Measurements from ENCODE around the gene BYSL. TPM values are rescaled to one million over a fixed set of nuclear protein-coding genes. Genes with fewer than 3 reads are reported as not detected.

Gene BYSL
- total and polyA plus RNA-seq, 2 experiments from 2014 or later = 20.7 to 28.5 TPM

GRCh38 chr6:41874741-41875140, 46.6 kb upstream of the BYSL start:
- Histone ChIP-seq H3K9me3 (ENCODE audit: low read depth) (no peaks in the 10 kb centered on the region), H3K27ac (no peak overlapping the region), H3K36me3 (replicated peaks; ENCODE audit: insufficient read depth, low read depth) (no peaks in the 10 kb centered on the region), H3K4me1 (ENCODE audit: insufficient read depth) (no peaks in the 10 kb centered on the region), H3K4me2 (no peak overlapping the region), H3K27me3 (no peaks in the 10 kb centered on the region), H3K9me2 (replicated peaks; ENCODE audit: insufficient read depth) (no peaks in the 10 kb centered on the region), H2AFZ (no peak overlapping the region), H3K4me3 (no peak overlapping the region), H3K79me2 (no peaks in the 10 kb centered on the region), H4K20me1 (ENCODE audit: insufficient read depth, poor library complexity, severe bottlenecking) (no peaks in the 10 kb centered on the region)
- 89% methylated on average over 1 of the region's 1 CpG for whole genome bisulfite sequencing (ENCODE audit: low lambda C conversion rate, missing lambda C conversion rate)
- TF ChIP-seq CTCF (IDR thresholded peaks at IDR 0.05; ENCODE audit: poor library complexity) = no peak
- no peak for TF ChIP-seq EZH2phosphoT487 (IDR thresholded peaks at IDR 0.05; ENCODE audit: low read depth, severe bottlenecking, unreplicated experiment)
- no peak for DNase-seq (ENCODE audit: low spot score)

GRCh38 chr6:41877051-41877680, 44.1 kb upstream of the BYSL start:
- Histone ChIP-seq H3K79me2 (no peaks in the 10 kb centered on the region), H3K4me1 (ENCODE audit: insufficient read depth) (no peaks in the 10 kb centered on the region), H3K9me3 (ENCODE audit: low read depth) (no peaks in the 10 kb centered on the region), H3K27ac (no peak overlapping the region), H3K36me3 (replicated peaks; ENCODE audit: insufficient read depth, low read depth) (no peaks in the 10 kb centered on the region), H3K9me2 (replicated peaks; ENCODE audit: insufficient read depth) (no peaks in the 10 kb centered on the region), H3K27me3 (no peaks in the 10 kb centered on the region), H3K4me2 (no peak overlapping the region), H4K20me1 (ENCODE audit: insufficient read depth, poor library complexity, severe bottlenecking) (no peaks in the 10 kb centered on the region), H3K4me3 (no peak overlapping the region), H2AFZ (no peak overlapping the region)
- whole genome bisulfite sequencing (ENCODE audit: low lambda C conversion rate, missing lambda C conversion rate) = 97% methylated on average over 2 of the region's 2 CpGs
- no peak for DNase-seq (ENCODE audit: low spot score)
- TF ChIP-seq CTCF (IDR thresholded peaks at IDR 0.05; ENCODE audit: poor library complexity) = no peak
- TF ChIP-seq EZH2phosphoT487 (IDR thresholded peaks at IDR 0.05; ENCODE audit: low read depth, severe bottlenecking, unreplicated experiment) = no peak
- no peak for TF ChIP-seq EZH2 (IDR thresholded peaks at IDR 0.05; ENCODE audit: borderline replicate concordance)

GRCh38 chr6:41878246-41878645, 43.1 kb upstream of the BYSL start:
- no peak overlapping the region for H2AFZ ChIP-seq
- no peak overlapping the region for H3K4me3 ChIP-seq
- H3K4me1 ChIP-seq (ENCODE audit: insufficient read depth) = no peaks in the 10 kb centered on the region
- TF ChIP-seq CTCF (IDR thresholded peaks at IDR 0.05; ENCODE audit: poor library complexity) (no peak), EZH2phosphoT487 (IDR thresholded peaks at IDR 0.05; ENCODE audit: low read depth, severe bottlenecking, unreplicated experiment) (no peak), EZH2 (IDR thresholded peaks at IDR 0.05; ENCODE audit: borderline replicate concordance) (no peak)
- no peak overlapping the region for H3K27ac ChIP-seq
- WGBS (ENCODE audit: low lambda C conversion rate, missing lambda C conversion rate) = 82% methylated on average over 2 of the region's 2 CpGs
- DNase-seq (ENCODE audit: low spot score) = no peak
- no peaks in the 10 kb centered on the region for H3K36me3 ChIP-seq (replicated peaks; ENCODE audit: insufficient read depth, low read depth)
- no peaks in the 10 kb centered on the region for H4K20me1 ChIP-seq (ENCODE audit: insufficient read depth, poor library complexity, severe bottlenecking)
- H3K9me2 ChIP-seq (replicated peaks; ENCODE audit: insufficient read depth) = no peaks in the 10 kb centered on the region
- H3K79me2 ChIP-seq = no peaks in the 10 kb centered on the region
- H3K9me3 ChIP-seq (ENCODE audit: low read depth) = no peaks in the 10 kb centered on the region
- no peak overlapping the region for H3K4me2 ChIP-seq
- no peaks in the 10 kb centered on the region for H3K27me3 ChIP-seq
